GM18873 (cell line): ENCODE data around the gene IQSEC2.

ENCODE experiments used
- ATAC-seq: cut with Tn5 transposase; IDR thresholded peaks from one replicate; pipeline ENCODE4 v1.9.1; 2021; ENCODE audit warnings: mild to moderate bottlenecking, moderate library complexity, moderate number of reproducible peaks; ENCODE audit not compliant: unreplicated experiment, low FRiP score

Gene IQSEC2

GRCh38 chrX:53272808-53273337 lies 8.5 kb downstream of the IQSEC2 start:
- ATAC-seq: no peak

DNA sequence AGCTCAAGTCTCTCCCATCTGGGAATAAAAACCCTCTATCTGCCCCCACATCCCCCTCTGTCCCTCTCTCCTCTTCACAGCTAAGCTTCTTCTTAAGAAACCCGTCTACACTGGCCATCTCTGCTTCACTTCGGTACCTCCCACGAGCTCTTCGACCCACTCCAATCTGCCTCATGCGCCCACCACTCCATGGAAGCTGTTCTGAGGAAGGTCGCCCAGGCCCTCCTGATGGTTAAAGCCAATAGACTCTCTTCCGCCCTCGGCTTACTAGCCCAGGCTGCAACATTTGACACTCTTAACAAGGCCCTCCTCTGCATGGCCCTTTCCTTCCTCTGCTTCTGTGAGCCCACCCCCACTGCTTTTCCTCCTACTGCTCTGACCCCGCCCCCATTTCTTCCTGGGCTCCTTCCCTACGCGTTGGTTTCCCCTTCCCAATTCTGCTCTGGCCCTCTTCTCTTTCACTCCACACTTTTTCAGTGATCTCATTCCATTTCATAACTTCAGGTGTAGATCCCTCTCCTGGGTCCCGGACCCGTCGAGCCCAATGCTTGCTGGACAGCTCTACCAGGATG lies 11.8 kb downstream of the IQSEC2 start:
- no peak for ATAC-seq

DNA sequence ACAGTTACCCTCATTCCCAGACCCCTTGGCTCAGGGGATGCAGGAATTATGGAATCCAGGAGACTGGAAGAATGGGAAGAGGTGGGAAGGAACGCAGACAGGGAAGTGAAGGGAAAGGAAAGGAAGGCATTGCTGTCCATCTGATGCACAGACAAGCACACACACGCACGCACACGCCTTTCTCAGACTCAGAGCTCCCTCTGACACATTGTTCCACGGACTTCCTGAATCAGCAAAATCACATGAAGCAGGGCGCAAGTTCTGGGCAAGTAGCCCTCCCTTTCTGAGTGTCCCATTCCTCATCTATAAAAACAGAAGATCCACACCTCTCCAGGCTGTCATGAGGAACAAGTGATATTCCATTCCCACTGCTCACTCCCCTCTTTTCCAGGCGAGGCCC lies 13.2 kb downstream of the IQSEC2 start:
- no peak for ATAC-seq

GRCh38 chrX:53266914-53267313 lies 14.5 kb downstream of the IQSEC2 start:
- ATAC-seq: no peak

- ATAC-seq: no peak
Measured at GRCh38 chrX:53265771-53266574, 15.4 kb downstream of the IQSEC2 start.

DNA sequence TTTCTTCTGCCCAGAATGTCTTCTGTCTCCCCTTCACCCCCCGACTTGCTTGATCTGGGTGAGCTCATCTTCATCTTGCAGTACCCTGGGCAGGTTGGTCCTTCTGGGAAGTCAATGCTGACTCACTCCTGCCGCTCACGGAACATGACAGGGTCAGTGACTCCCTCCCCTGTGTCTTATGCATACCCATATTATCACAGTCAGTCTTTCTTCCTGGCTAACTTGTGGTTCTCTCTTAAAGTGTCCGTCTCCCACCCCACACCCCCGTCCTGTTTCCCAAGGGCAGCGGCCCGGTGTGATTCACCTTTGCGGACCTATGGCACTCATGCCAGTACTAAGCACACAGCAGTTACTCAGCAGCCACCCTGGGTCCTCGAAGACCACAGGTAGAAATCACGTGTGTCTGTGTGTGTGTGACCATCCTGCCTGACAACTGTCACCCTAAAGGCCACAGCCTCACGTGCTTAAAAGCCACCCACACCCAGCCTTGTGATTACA lies 17.7 kb downstream of the IQSEC2 start:
- ATAC-seq: no peak

DNA sequence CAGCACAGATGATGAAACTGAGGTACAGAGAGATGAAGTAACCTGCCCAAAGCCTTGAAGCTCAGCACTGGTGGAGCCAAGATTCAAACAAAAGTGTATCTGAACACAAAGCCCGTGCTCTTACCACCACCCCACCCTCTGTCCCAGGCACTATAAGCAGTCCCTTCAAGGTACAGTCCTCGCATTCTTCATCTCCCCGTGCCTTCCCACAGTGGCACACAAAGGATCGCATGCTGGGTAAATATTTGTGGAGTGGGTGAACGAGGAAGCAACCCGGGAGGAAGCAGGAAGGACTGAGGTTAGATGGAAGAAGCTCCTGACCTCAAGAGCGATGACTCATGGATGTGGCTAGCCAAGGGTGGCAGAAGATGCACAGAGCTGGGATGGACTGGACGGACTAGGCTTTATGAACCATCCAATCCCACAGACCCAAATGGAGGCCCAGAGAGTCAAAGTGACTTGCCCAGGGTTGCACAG lies 18.4 kb downstream of the IQSEC2 start:
- no peak for ATAC-seq

GRCh38 chrX:53262189-53262917 lies 19.0 kb downstream of the IQSEC2 start:
- no peak for ATAC-seq

- ATAC-seq: no peak
Measured at GRCh38 chrX:53261355-53261972, 19.9 kb downstream of the IQSEC2 start.

DNA sequence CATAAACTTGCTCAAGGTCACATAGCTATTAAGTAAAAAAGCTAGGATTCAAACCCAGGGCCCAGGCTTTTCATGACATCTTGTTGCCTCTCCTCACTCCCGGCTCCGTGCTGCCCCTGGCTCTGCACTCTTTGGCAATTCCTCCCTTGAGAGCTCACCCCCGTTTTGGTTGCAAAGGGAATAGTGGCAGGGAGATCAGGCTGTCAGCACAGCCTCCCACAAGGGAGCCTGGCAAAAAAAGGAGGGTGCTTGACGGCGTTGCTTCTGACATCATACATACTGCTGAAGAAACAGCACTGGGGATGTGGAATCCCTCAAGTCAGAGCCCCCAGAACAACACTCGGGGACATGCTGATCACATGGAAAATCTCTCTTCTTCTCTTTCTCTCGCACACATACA lies 20.5 kb downstream of the IQSEC2 start:
- no peak for ATAC-seq

GRCh38 chrX:53257670-53258423 lies 23.5 kb downstream of the IQSEC2 start:
- ATAC-seq: no peak

DNA sequence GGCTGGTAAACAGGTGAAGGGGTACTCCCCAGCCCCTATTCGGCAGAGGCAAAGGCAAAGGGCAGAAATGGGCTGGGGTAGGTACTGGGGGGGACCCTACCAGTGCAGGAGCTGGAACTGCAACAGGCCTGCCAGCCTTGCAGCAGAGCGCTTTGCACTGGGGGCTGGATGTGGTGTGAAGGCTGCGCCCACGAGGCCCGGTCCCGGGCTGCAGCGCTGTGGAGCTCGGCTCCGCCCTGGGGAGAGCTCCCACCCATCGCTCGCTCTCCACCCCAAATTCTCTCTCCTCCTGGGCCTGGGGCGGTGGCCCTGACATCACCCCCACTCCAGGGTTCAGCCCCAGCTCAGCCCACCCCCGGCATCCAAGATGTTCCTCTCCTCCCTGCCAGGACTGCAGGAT lies 24.2 kb downstream of the IQSEC2 start:
- ATAC-seq: no peak

DNA sequence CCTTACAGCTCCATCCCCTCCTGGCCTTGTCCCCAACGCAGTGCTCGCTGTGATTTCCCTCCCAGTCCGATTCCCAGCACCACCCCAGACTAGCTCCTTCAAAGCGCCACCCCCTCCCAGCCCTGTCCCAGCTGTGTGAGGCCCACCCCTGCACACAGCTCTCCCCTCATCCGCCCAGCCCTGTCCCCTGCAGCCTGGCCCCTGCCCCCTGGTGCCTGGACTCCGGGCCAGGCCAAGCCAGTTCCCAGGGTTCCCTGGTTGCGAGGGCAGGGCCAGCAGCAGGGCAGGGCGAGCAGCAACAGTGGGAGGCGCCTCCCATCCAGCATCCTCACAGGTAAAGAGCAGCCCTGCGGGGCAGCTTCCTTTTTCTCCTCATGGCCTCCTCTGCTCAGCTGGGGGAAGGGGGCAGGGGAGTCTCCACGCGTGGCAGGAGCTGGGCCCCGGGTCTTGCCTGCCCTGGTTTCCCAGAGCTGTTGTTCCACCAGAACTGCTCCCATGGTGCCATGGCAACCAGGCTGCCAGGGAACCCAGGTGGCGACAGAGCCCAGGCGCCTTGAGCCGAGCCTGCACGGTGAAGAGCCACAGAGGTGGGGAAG lies 24.8 kb downstream of the IQSEC2 start:
- no peak for ATAC-seq

- ATAC-seq: no peak
Measured at GRCh38 chrX:53255738-53256191, 25.6 kb downstream of the IQSEC2 start.

DNA sequence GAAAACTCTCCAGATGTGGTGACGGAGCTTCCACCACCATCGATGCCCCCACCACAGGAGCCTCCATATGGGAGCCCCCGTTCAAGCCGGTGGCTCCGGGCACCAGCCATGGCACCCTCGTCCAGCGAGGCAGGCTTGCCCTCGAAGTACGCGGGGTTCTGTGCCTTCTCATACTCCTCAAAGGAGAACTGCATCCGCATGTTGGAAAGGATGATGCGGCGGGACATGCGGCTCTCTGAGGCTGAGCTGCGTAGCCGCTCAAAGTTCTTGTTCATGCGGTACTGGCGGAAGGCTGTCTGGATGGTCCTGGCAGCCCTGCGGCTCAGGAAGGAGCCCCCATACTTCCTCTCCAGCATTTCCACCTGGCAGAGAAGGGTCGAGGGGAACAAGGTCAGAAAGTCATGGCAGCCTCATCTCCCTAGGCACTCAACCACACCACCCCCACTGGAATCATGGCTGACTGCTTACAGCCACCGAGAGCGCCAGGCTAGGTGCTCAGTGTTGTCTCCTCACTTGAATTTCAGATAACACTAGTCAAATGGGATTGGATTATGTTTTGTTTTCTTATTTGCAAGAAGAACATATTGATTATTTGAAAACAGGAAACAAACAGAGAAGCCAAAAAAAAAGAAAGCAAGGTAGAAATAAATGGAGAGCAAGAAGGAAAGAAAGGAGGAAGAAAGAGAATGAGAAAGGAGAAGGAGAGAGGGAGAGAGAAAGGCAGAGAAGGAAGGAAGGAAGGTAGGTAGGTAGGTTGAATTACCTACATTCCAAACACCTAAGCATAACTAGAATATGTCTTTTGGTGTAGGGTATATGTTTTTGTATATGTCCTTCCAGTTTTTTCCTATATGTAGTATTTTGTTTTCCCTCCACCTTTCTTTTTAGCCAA lies 26.6 kb downstream of the IQSEC2 start:
- no peak for ATAC-seq

DNA sequence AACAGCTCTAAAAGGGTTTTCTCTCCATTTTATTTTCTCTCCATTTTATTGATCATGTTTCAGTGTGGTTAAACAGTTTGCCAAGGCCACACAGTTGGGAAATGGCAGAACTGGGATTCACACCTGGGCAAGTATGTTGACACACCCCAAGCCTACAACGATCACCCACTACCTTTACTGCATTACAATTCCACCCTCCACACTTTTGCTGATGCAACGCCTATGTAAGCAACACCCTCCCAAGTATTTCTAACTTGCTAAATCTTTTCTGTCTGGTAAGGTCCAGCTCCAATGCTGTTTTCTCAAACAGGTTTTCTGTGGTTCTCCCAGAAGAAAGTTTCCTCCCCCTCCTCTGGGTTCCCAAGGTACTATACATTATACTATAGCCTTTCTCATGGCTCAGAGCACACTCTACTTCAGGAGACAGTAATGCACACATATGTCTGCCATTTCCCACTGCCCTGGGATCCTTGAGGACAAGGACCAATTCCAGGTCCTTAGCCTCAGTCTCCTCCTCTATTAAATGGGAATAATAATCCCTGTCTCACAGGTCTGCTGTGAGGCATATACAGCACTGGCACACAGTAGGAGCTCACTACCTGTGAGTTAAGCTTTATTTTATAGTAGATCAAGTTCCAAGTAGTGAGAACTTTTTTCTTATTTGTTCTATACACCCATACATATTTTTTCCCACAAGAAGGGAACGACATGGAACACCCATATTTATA lies 27.9 kb downstream of the IQSEC2 start:
- ATAC-seq: no peak

DNA sequence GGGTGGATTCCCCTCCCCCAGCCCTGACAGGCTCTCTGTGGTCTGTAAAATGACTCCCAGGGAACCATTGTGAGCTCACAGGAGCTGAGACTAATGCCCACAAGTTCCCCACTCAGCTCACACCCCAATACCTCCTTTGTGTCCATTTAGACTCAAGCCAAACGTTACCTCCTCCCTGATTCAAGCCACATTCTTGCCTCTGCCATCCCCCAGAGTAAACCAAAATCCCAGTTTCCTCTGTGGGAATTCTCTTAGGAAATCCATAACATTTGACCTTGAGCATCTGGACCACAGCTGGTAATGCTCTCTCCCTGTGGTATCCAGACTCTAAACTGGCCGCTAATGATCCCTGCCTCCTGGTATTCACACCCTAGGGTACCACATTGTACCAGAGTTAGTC lies 30.1 kb downstream of the IQSEC2 start:
- ATAC-seq: no peak

GRCh38 chrX:53250556-53250955 lies 30.8 kb downstream of the IQSEC2 start:
- ATAC-seq: no peak
